Measurements from ENCODE around the gene LCE7A.

Gene LCE7A

DNA sequence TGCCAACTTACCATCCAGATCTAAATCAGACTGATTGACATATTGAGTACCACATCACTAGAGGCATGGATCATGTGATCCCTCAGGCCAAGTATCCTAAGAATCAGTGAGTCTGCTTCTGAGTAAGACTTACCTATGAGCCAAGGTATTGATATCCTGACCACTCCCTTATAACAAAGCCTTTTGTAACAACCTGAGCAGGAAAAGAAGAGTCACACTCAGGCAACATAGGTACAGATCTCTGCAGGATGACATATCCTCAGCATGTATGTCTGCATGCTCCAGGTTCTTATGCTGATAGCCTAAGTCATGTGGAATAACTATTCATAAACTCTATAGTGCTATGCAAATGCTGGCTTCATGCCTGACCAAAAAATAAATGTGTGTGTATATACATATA lies 34.8 kb upstream of the LCE7A start:
- TF ChIP-seq, protein P1, sequence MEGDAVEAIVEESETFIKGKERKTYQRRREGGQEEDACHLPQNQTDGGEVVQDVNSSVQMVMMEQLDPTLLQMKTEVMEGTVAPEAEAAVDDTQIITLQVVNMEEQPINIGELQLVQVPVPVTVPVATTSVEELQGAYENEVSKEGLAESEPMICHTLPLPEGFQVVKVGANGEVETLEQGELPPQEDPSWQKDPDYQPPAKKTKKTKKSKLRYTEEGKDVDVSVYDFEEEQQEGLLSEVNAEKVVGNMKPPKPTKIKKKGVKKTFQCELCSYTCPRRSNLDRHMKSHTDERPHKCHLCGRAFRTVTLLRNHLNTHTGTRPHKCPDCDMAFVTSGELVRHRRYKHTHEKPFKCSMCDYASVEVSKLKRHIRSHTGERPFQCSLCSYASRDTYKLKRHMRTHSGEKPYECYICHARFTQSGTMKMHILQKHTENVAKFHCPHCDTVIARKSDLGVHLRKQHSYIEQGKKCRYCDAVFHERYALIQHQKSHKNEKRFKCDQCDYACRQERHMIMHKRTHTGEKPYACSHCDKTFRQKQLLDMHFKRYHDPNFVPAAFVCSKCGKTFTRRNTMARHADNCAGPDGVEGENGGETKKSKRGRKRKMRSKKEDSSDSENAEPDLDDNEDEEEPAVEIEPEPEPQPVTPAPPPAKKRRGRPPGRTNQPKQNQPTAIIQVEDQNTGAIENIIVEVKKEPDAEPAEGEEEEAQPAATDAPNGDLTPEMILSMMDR (IDR thresholded peaks at IDR 0.05): no peak
- H3K4me3 ChIP-seq (ENCODE audit: low read depth in 1 of 2, low read length in 1 of 2): no peak overlapping the region
- H3K27ac ChIP-seq: no peak overlapping the region
- no peaks in the 10 kb centered on the region for H3K36me3 ChIP-seq
- no peaks in the 10 kb centered on the region for H3K4me1 ChIP-seq (ENCODE audit: control insufficient read depth in 1 of 2, insufficient read depth in 1 of 2, low read depth in 1 of 2, low read length in 1 of 2)
- peaks cover 36% of the 10 kb centered on the region for H3K27me3 ChIP-seq
- no peaks in the 10 kb centered on the region for H3K9me3 ChIP-seq

DNA sequence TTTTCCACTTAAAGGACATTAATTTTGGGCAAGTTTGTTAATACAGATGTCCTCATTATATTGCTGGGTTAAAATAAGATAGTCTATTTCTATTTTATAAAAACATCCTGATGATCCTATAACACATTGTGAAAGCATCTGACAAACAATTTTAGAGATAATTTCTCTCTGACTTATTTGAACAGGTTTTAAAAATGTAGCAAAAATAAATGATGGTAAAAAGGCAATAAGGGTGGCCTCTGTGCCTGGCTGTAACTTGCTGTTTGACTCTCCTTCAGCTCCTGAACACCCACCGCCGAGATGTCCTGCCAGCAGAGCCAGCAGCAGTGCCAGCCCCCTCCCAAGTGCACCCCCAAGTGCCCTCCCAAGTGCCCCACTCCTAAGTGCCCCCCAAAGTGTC lies 32.6 kb upstream of the LCE7A start, which contains the start of gene LCE1A:
Gene LCE1A, plus strand, starts transcription at position 301 of the 400 bp plus-strand sequence. Its CDS starts 0 bp downstream, at position 301.
- H3K4me3 ChIP-seq (ENCODE audit: low read depth in 1 of 2, low read length in 1 of 2): no peak within 1 kb of the TSS
- TF ChIP-seq, protein P1 (IDR thresholded peaks at IDR 0.05): no peak
- H3K27ac ChIP-seq: no peak within 1 kb of the TSS
- no peaks in the 10 kb centered on the region for H3K36me3 ChIP-seq
- no peaks in the 10 kb centered on the region for H3K4me1 ChIP-seq (ENCODE audit: control insufficient read depth in 1 of 2, insufficient read depth in 1 of 2, low read depth in 1 of 2, low read length in 1 of 2)
- no peaks in the 10 kb centered on the region for H3K9me3 ChIP-seq
- H3K27me3 ChIP-seq: peaks cover 35% of the 10 kb centered on the region

DNA sequence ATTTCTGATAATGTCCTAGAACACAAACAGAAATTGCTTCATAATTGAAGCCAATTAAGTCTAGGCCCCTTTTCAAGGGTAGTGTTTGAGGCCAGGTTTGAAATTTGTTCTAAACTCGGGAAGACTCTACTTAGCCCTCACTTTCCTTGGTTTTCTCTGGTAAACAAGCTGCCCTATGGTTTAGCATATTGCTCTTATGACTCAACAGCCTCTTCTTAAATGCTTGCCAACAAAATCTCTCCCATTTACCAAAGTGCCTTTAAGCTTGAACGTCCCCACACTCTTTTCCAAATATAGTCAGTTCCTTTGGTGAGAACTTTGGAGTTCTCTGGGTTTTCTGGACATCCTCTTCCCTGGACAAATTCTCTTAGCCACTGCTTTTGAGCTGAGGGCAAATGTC lies 22.9 kb upstream of the LCE7A start:
- H3K4me1 ChIP-seq (ENCODE audit: control insufficient read depth in 1 of 2, insufficient read depth in 1 of 2, low read depth in 1 of 2, low read length in 1 of 2): no peaks in the 10 kb centered on the region
- H3K9me3 ChIP-seq: no peaks in the 10 kb centered on the region
- no peak overlapping the region for H3K4me3 ChIP-seq (ENCODE audit: low read depth in 1 of 2, low read length in 1 of 2)
- H3K36me3 ChIP-seq: no peaks in the 10 kb centered on the region
- H3K27ac ChIP-seq: no peak overlapping the region
- peaks cover 13% of the 10 kb centered on the region for H3K27me3 ChIP-seq
- TF ChIP-seq, protein P1 (IDR thresholded peaks at IDR 0.05): no peak

DNA sequence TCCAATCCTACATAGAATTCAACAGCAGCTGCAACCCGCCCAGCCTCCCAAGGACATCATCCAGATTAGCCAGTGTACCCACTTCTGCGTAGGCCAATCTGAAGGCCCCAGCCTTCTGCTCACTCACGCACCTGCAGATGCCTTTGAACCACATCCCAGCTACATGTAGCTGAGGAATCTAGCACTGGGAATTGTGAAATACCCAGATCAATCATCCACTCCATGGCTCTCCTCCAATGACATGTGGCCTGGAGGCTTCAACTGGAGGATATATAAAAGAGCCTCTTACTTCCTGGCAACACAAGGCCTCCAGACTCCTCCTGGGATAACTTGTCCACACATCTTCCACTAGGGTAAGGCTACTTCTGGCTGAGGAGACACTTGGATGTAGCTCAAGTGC lies 17.2 kb upstream of the LCE7A start, which contains the start of gene LCE6A:
Gene LCE6A, plus strand, starts transcription at position 301 of the 400 bp plus-strand sequence. CDS start 665 bp downstream, outside the sequence.
- no peaks in the 10 kb centered on the region for H3K36me3 ChIP-seq
- H3K27me3 ChIP-seq: peaks cover 16% of the 10 kb centered on the region
- TF ChIP-seq, protein P1 (IDR thresholded peaks at IDR 0.05): no peak
- no peaks in the 10 kb centered on the region for H3K9me3 ChIP-seq
- no peak within 1 kb of the TSS for H3K27ac ChIP-seq
- no peak within 1 kb of the TSS for H3K4me3 ChIP-seq (ENCODE audit: low read depth in 1 of 2, low read length in 1 of 2)
- H3K4me1 ChIP-seq (ENCODE audit: control insufficient read depth in 1 of 2, insufficient read depth in 1 of 2, low read depth in 1 of 2, low read length in 1 of 2): no peaks in the 10 kb centered on the region

DNA sequence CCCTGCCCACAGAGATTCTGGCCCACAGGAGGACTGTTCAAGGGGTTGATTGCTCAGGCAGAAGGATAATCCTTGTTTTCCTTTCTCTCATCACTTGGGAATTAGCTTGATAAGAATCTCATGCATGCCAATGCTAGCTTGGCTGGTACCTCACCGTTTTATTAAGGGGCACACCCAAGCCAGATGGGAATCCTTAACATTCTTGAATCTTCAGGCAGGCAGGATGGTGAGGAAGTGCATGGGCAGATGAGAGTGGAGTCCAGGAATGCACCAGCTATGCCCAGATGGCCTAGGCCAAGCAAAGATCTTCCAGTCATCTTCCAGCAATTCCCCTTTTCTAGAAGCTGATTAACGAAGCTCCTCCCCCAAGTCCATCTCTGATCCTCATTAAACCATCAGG lies 4.1 kb upstream of the LCE7A start:
- no peak overlapping the region for H3K27ac ChIP-seq
- H3K4me1 ChIP-seq (ENCODE audit: control insufficient read depth in 1 of 2, insufficient read depth in 1 of 2, low read depth in 1 of 2, low read length in 1 of 2): no peaks in the 10 kb centered on the region
- no peaks in the 10 kb centered on the region for H3K36me3 ChIP-seq
- peaks cover 5% of the 10 kb centered on the region for H3K27me3 ChIP-seq
- TF ChIP-seq, protein P1 (IDR thresholded peaks at IDR 0.05): no peak
- no peaks in the 10 kb centered on the region for H3K9me3 ChIP-seq
- no peak overlapping the region for H3K4me3 ChIP-seq (ENCODE audit: low read depth in 1 of 2, low read length in 1 of 2)

DNA sequence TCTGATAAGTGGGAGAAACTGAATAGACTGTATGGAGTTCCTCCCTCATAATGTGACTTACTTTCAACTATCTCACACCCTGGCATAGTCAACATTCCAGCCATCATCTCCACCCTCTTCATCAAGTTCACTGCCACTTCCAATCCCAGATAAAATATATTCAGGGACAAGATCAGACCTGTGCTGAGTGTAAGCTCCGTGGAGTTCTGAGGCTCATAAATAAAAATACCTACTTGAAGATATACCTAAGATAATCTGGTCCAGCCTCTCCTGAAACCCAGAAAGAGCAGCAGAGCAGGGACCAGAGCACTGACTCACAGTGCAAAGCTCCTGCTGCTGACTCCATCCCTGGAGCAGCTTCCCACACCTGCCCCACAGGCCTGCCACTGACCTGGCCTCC lies 1.7 kb upstream of the LCE7A start:
- no peaks in the 10 kb centered on the region for H3K4me1 ChIP-seq (ENCODE audit: control insufficient read depth in 1 of 2, insufficient read depth in 1 of 2, low read depth in 1 of 2, low read length in 1 of 2)
- peaks cover 14% of the 10 kb centered on the region for H3K27me3 ChIP-seq
- H3K27ac ChIP-seq: no peak overlapping the region
- H3K4me3 ChIP-seq (ENCODE audit: low read depth in 1 of 2, low read length in 1 of 2): no peak overlapping the region
- TF ChIP-seq, protein P1 (IDR thresholded peaks at IDR 0.05): no peak
- no peaks in the 10 kb centered on the region for H3K9me3 ChIP-seq
- no peaks in the 10 kb centered on the region for H3K36me3 ChIP-seq
